H1 (cell line): ENCODE data around the gene ZNRF2.

Experiments used
- CBX5 ChIP-seq: fragments of 300-800, 300-1000 bp; sonication (generic); IDR thresholded peaks from 2 replicates; pipeline ENCODE4 v1.7.1; 2016; ENCODE audit warnings: antibody characterized with exemption, low read length, low read depth
- CHD2 ChIP-seq: IDR thresholded peaks from 2 replicates; pipeline ENCODE4 v1.6.1; 2012; ENCODE audit warnings: low read length, improper control_type of control experiment
- CTBP2 ChIP-seq: IDR thresholded peaks from 2 replicates; pipeline ENCODE4 v1.7.0; 2011; ENCODE audit warnings: borderline replicate concordance, mild to moderate bottlenecking, moderate library complexity, mixed read lengths, low read length; ENCODE audit not compliant: insufficient read depth, insufficient read length
- GTF2F1 ChIP-seq: IDR thresholded peaks from 2 replicates; pipeline ENCODE4 v1.6.1; 2012; ENCODE audit warnings: low read depth, low read length, improper control_type of control experiment, borderline replicate concordance
- JUN ChIP-seq: IDR thresholded peaks from 2 replicates; pipeline ENCODE4 v1.6.1; 2011; ENCODE audit warnings: low read depth, mild to moderate bottlenecking, improper control_type of control experiment, low read length
- PHF8 ChIP-seq: fragments of 200-600 bp; sonication (generic); conservative IDR thresholded peaks from 2 replicates; pipeline ENCODE4 v1.7.1; 2012; ENCODE audit warnings: low read depth, mild to moderate bottlenecking, inconsistent platforms, low read length, moderate library complexity
- POLR2A ChIP-seq, 2 experiments: IDR thresholded peaks; 1 replicate in 1 of 2; 2 replicates in 1 of 2; pipeline ENCODE4 v1.6.1; 2011; ENCODE audit warnings: low read depth in 2 of 2, low read length in 2 of 2, mild to moderate bottlenecking in 2 of 2; ENCODE audit errors: control extremely low read depth in 1 of 2
- POLR2AphosphoS5 ChIP-seq: IDR thresholded peaks from 2 replicates; pipeline ENCODE4 v1.6.1; 2011; ENCODE audit warnings: low read depth, low read length
- RAD21 ChIP-seq, 2 experiments: IDR thresholded peaks in 1 of 2; conservative IDR thresholded peaks in 1 of 2; 2 replicates each; pipeline ENCODE4 v1.6.1; 2011; ENCODE audit warnings: low read depth in 2 of 2, low read length in 2 of 2, improper control_type of control experiment in 1 of 2, inconsistent platforms in 1 of 2, mild to moderate bottlenecking in 1 of 2, moderate library complexity in 1 of 2
- SP1 ChIP-seq: IDR thresholded peaks from 2 replicates; pipeline ENCODE4 v1.6.1; 2011; ENCODE audit warnings: low read depth, low read length
- SUZ12 ChIP-seq: fragments of 200-600 bp; sonication (generic); IDR thresholded peaks from 2 replicates; pipeline ENCODE4 v1.6.1; 2012; ENCODE audit warnings: mild to moderate bottlenecking, inconsistent platforms, low read length, moderate library complexity, mixed read lengths
- TF ChIP-seq, protein P1 (sequence below), 3 experiments: IDR thresholded peaks; 1 replicate in 2 of 3; 2 replicates in 1 of 3; pipeline versions ENCODE4 v1.5.1 to v1.6.1; 2011; ENCODE audit warnings: low read length in 3 of 3, mild to moderate bottlenecking in 3 of 3, inconsistent platforms in 2 of 3, low read depth in 1 of 3, moderate library complexity in 1 of 3; ENCODE audit not compliant: insufficient read depth in 1 of 3; ENCODE audit errors: control extremely low read depth in 1 of 3
- TF ChIP-seq, protein P2 (sequence below): IDR thresholded peaks from 2 replicates; pipeline ENCODE4 v1.6.1; 2012; ENCODE audit warnings: low read length, inconsistent platforms
- TF ChIP-seq, protein P3 (sequence below): IDR thresholded peaks from 2 replicates; pipeline ENCODE4 v1.6.1; 2012; ENCODE audit warnings: inconsistent platforms

DNA sequence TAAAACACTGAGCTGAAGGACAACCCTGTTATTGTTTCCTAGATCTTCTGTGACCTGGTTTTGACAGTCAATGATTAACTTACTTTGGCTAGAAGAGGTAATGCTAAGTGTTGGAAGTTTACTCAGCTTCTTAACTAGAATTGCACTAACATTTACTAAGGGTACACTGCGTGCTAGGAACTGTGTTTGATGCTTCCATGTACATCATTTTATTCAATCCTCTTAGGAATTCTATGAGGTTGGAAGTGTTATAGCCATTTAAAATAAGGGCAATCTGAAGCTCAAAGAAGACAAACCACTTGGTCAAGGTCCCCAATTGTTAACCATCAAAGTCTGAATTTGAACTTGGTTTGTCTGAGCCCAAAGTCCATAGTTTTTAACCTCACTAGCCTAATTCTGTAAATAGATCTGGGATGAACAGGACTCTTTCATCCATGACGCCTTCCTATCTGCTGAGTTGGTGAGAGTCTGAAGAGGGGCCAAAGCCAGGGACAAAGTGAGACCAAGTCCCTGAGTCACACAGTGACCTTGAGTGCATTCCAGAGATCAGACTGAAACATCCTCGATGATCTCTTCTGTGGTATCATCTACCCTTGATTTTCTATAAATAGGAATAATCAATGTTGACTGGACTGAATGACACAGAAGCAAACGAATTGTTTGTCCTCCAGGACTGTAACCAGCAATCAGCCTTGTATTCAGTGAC, 29.2 kb upstream of the ZNRF2 start:
- TF ChIP-seq, protein P1, sequence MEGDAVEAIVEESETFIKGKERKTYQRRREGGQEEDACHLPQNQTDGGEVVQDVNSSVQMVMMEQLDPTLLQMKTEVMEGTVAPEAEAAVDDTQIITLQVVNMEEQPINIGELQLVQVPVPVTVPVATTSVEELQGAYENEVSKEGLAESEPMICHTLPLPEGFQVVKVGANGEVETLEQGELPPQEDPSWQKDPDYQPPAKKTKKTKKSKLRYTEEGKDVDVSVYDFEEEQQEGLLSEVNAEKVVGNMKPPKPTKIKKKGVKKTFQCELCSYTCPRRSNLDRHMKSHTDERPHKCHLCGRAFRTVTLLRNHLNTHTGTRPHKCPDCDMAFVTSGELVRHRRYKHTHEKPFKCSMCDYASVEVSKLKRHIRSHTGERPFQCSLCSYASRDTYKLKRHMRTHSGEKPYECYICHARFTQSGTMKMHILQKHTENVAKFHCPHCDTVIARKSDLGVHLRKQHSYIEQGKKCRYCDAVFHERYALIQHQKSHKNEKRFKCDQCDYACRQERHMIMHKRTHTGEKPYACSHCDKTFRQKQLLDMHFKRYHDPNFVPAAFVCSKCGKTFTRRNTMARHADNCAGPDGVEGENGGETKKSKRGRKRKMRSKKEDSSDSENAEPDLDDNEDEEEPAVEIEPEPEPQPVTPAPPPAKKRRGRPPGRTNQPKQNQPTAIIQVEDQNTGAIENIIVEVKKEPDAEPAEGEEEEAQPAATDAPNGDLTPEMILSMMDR (IDR thresholded peaks at IDR 0.05; ENCODE audit: control extremely low read depth in 1 of 3, insufficient read depth in 1 of 3, low read depth in 1 of 3, low read length in 3 of 3): no peak
- TF ChIP-seq POLR2AphosphoS5 (no peak), SUZ12 (no peak), PHF8 (no peak), JUN (no peak), POLR2A (IDR thresholded peaks at IDR 0.05; ENCODE audit: control extremely low read depth in 1 of 2, low read depth in 2 of 2, low read length in 2 of 2) (no peak), CTBP2 (no peak), SP1 (no peak), CBX5 (no peak), RAD21 (IDR thresholded peaks at IDR 0.05 in 1 of 2, conservative IDR thresholded peaks at IDR 0.05 in 1 of 2; ENCODE audit: low read depth in 2 of 2, low read length in 2 of 2) (no peak), CHD2 (no peak), GTF2F1 (no peak)
- TF ChIP-seq, protein P2, sequence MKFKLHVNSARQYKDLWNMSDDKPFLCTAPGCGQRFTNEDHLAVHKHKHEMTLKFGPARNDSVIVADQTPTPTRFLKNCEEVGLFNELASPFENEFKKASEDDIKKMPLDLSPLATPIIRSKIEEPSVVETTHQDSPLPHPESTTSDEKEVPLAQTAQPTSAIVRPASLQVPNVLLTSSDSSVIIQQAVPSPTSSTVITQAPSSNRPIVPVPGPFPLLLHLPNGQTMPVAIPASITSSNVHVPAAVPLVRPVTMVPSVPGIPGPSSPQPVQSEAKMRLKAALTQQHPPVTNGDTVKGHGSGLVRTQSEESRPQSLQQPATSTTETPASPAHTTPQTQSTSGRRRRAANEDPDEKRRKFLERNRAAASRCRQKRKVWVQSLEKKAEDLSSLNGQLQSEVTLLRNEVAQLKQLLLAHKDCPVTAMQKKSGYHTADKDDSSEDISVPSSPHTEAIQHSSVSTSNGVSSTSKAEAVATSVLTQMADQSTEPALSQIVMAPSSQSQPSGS: no peak
- TF ChIP-seq, protein P3, sequence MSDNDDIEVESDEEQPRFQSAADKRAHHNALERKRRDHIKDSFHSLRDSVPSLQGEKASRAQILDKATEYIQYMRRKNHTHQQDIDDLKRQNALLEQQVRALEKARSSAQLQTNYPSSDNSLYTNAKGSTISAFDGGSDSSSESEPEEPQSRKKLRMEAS: no peak
